HCT116 (cell line): ENCODE measurements around the gene CD99. TPM values are rescaled to one million over a fixed set of nuclear protein-coding genes. Genes with fewer than 3 reads are reported as not detected.

Experiments
- ATAC-seq: fragments of 200-7000 bp; cut with Tn5 transposase; 2 replicates; pipeline ENCODE4 v1.9.1; 2020; ENCODE audit warnings: mild to moderate bottlenecking, moderate library complexity
- BruUV-seq: library from RNA; stranded (reverse); fragments of 400-500 nt; replicated peaks from 2 replicates; lab custom pipeline; 2021; lab: Mats Ljungman, UMichigan
- CTCF ChIA-PET: fragments of 300-600 bp; sonication (Branson Sonifier 250); formaldehyde crosslinking; loops from one replicate; lab custom pipeline; 2021; ENCODE audit warnings: antibody characterized with exemption; lab: Charles Lee
- POLR2A ChIA-PET: fragments of 300-600, 350-600 bp; sonication (Branson Sonifier 250); formaldehyde crosslinking; loops from one replicate; lab custom pipeline; 2021; ENCODE audit warnings: antibody characterized with exemption; lab: Charles Lee
- RAD21 ChIA-PET, 2 experiments: fragments of 300-600 bp; sonication (Branson Sonifier 250); formaldehyde crosslinking; loops; one replicate each; lab custom pipeline; 2023; ENCODE audit warnings: low total read pairs in 2 of 2; ENCODE audit not compliant: uncharacterized antibody in 2 of 2, unreplicated experiment in 2 of 2, low non-redundant PET in 1 of 2; lab: Charles Lee
- DNase-seq: peaks from one replicate; pipeline ENCODE4 v3.0.0-alpha.2; 2010; ENCODE audit warnings: low read depth, low spot score
- H2AFZ ChIP-seq: fragments of 200-600 bp; shearing (Covaris generic), sonication (generic); 2 replicates; pipeline ENCODE4 v1.6.1; 2017; ENCODE audit warnings: low read depth, mixed run types, mixed read lengths, antibody characterized with exemption, low read length; ENCODE audit not compliant: poor library complexity, severe bottlenecking
- H3K27ac ChIP-seq: 2 replicates; pipeline ENCODE4 v1.5.1; 2012; ENCODE audit warnings: low read depth, low read length
- H3K27me3 ChIP-seq: fragments of 200-600 bp; sonication (generic); 2 replicates; pipeline ENCODE4 v1.6.1; 2016; ENCODE audit warnings: mixed run types, low read length, mixed read lengths; ENCODE audit not compliant: insufficient read depth
- H3K36me3 ChIP-seq, 2 experiments: fragments of 200-500 bp in 1 of 2; fragments of 200-600 bp in 1 of 2; sonication (Bioruptor generic) in 1 of 2; sonication (generic) in 1 of 2; 2 replicates each; pipeline versions ENCODE4 v1.5.1 to v1.6.1; 2014 to 2016; ENCODE audit warnings: low read length in 2 of 2, inconsistent platforms in 1 of 2, mixed read lengths in 1 of 2, mixed run types in 1 of 2; ENCODE audit not compliant: insufficient read depth in 2 of 2, control insufficient read depth in 1 of 2
- H3K4me1 ChIP-seq, 2 experiments: fragments of 200-600 bp in 1 of 2; sonication (generic) in 1 of 2; 2 replicates each; pipeline versions ENCODE4 v1.5.1 to v1.6.1; 2012 to 2017; ENCODE audit warnings: low read length in 2 of 2, inconsistent platforms in 1 of 2, mild to moderate bottlenecking in 1 of 2, mixed read lengths in 1 of 2, mixed run types in 1 of 2, moderate library complexity in 1 of 2; ENCODE audit not compliant: insufficient read depth in 2 of 2, control insufficient read depth in 1 of 2
- H3K4me2 ChIP-seq: fragments of 200-600 bp; sonication (generic); 2 replicates; pipeline ENCODE4 v1.6.1; 2017; ENCODE audit warnings: mixed run types, low read length, mixed read lengths
- H3K4me3 ChIP-seq, 2 experiments: fragments of 200-600 bp in 1 of 2; sonication (generic) in 1 of 2; replicated peaks in 1 of 2; 2 replicates each; pipeline ENCODE4 v1.5.1; 2011 to 2016; ENCODE audit warnings: low read length in 2 of 2, control low read depth in 1 of 2, low read depth in 1 of 2, mild to moderate bottlenecking in 1 of 2, mixed read lengths in 1 of 2, mixed run types in 1 of 2
- H3K79me2 ChIP-seq: fragments of 200-600 bp; sonication (generic); 2 replicates; pipeline ENCODE4 v1.6.1; 2017; ENCODE audit warnings: mild to moderate bottlenecking, mixed run types, low read length, moderate library complexity, mixed read lengths; ENCODE audit not compliant: insufficient read depth
- H3K9ac ChIP-seq: fragments of 200-600 bp; sonication (generic); 2 replicates; pipeline ENCODE4 v1.6.1; 2016; ENCODE audit warnings: low read length, mixed read lengths
- H3K9me2 ChIP-seq: fragments of 200-600 bp; sonication (generic), shearing (Covaris generic); 2 replicates; pipeline ENCODE4 v1.6.1; 2017; ENCODE audit warnings: mixed run types, mild to moderate bottlenecking, moderate library complexity; ENCODE audit not compliant: insufficient read depth
- H3K9me3 ChIP-seq, 2 experiments: fragments of 200-500 bp in 1 of 2; fragments of 200-600 bp in 1 of 2; sonication (Bioruptor generic) in 1 of 2; sonication (generic) in 1 of 2; 2 replicates each; pipeline ENCODE4 v1.6.1; 2014 to 2017; ENCODE audit warnings: low read length in 2 of 2, mixed read lengths in 2 of 2, inconsistent platforms in 1 of 2, low read depth in 1 of 2, mild to moderate bottlenecking in 1 of 2, mixed run types in 1 of 2, moderate library complexity in 1 of 2; ENCODE audit not compliant: control insufficient read depth in 1 of 2, insufficient read depth in 1 of 2
- H4K20me1 ChIP-seq: fragments of 200-600 bp; sonication (generic), shearing (Covaris generic); 2 replicates; pipeline ENCODE4 v1.6.1; 2017; ENCODE audit warnings: mixed run types, mild to moderate bottlenecking, moderate library complexity; ENCODE audit not compliant: insufficient read depth
- CBX3 ChIP-seq: IDR thresholded peaks from 2 replicates; pipeline ENCODE4 v1.6.1; 2012; ENCODE audit warnings: low read depth
- EZH2phosphoT487 ChIP-seq: fragments of 200-600 bp; IDR thresholded peaks from 2 replicates; pipeline ENCODE4 v1.6.1; 2018; ENCODE audit warnings: antibody characterized with exemption, borderline replicate concordance
- FOSL1 ChIP-seq: IDR thresholded peaks from 2 replicates; pipeline ENCODE4 v1.6.1; 2012; ENCODE audit warnings: low read depth
- SIN3A ChIP-seq: IDR thresholded peaks from 2 replicates; pipeline ENCODE4 v1.6.1; 2012; ENCODE audit warnings: low read depth
- SP1 ChIP-seq: IDR thresholded peaks from 2 replicates; pipeline ENCODE4 v1.6.1; 2012; ENCODE audit warnings: low read depth
- ZFX ChIP-seq: fragments of 450-650 bp; IDR thresholded peaks from 2 replicates; pipeline ENCODE4 v1.6.1; 2017
- intact Hi-C: fragments of 100-400 bp; cut with micrococcal nuclease; formaldehyde crosslinking; loops from 2 replicates; pipeline ENCODE4 v1.10.0; 2022
- total RNA-seq: library from RNA; stranded (reverse); gene quantifications from one replicate; pipeline ENCODE4 v1.2.1, GENCODE V29; 2021; ENCODE audit not compliant: unreplicated experiment
- TF ChIP-seq, protein P1 (sequence below): IDR thresholded peaks from 2 replicates; pipeline ENCODE4 v1.6.1; 2011; ENCODE audit warnings: mild to moderate bottlenecking, low read length, moderate library complexity; ENCODE audit not compliant: insufficient replicate concordance; ENCODE audit errors: extremely low read depth
- TF ChIP-seq, protein P2 (sequence below): IDR thresholded peaks from 2 replicates; pipeline ENCODE4 v1.6.1; 2012; ENCODE audit warnings: low read depth
- TF ChIP-seq, protein P3 (sequence below), 3 experiments: fragments of 200-600 bp in 1 of 3; sonication (generic) in 1 of 3; IDR thresholded peaks in 2 of 3; conservative IDR thresholded peaks in 1 of 3; 2 replicates each; pipeline ENCODE4 v1.5.1; 2012 to 2017; ENCODE audit warnings: low read depth in 2 of 3, low read length in 2 of 3, antibody characterized with exemption in 1 of 3, borderline replicate concordance in 1 of 3, control low read depth in 1 of 3, mild to moderate bottlenecking in 1 of 3, mixed read lengths in 1 of 3, mixed run types in 1 of 3, moderate library complexity in 1 of 3; ENCODE audit not compliant: insufficient read depth in 1 of 3

CD99 gene
- total RNA-seq, 1 experiment from 2014 or later: 59.6 TPM

DNA sequence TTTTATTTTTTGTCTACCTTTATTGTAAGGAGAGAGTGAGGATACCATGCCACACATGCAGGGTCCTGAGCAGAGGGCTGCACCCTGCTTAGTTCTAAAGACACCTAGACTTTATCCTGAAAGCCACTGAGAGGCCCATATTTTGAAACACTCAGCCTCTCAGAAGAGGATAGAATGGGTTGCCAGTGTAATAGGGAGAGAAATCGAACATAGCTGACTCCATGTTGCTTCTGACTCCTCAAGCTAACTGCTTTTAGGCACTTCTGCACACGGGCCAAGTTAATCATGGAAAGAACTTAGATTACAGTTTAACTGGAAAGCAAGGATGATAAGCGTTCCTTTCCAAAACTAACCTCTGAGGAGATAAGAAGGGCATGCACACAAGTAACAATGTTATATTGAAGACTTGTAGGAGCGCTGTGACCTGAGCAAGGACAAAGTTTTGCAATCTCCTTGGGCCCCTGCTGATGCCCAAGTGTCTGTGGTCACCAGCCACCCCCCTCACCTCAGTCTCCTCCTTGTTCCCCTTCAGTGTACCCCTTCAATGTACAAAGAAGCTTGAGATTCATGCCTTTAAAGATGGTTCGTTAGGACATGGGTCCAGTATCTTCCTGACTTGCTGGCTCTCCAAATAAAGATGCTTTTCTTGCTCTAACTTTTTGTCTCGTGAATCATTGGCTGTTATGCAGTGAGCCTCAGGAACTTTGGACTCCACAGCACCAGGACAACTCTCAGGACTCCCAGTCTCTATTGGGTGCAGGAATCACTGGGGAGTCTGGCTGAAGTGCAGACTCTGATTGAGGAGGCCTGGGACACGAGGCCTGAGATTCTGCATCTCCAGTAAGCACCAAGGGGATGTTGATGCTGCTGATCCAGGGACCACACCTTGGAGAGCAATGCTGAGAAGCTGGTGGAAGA is 25.4 kb upstream of the CD99 start:
- Histone ChIP-seq H4K20me1 (no peaks in the 10 kb centered on the region), H3K79me2 (no peaks in the 10 kb centered on the region), H3K4me3 (no peak overlapping the region), H3K9me2 (no peaks in the 10 kb centered on the region), H3K27me3 (no peaks in the 10 kb centered on the region), H2AFZ (no peak overlapping the region), H3K4me1 (no peaks in the 10 kb centered on the region), H3K27ac (no peak overlapping the region), H3K4me2 (no peak overlapping the region), H3K9me3 (no peaks in the 10 kb centered on the region), H3K36me3 (no peaks in the 10 kb centered on the region), H3K9ac (no peak overlapping the region)
- ChIA-PET POLR2A (no interaction called here), CTCF (no interaction called here), RAD21 (no interaction called here)
- DNase-seq (no peak), ATAC-seq (no peak)
- BruUV-seq: no TSS peak
- TF ChIP-seq CBX3 (no peak), SP1 (no peak), ZFX (no peak), EZH2phosphoT487 (no peak), FOSL1 (no peak), SIN3A (no peak)
- TF ChIP-seq, protein P1, sequence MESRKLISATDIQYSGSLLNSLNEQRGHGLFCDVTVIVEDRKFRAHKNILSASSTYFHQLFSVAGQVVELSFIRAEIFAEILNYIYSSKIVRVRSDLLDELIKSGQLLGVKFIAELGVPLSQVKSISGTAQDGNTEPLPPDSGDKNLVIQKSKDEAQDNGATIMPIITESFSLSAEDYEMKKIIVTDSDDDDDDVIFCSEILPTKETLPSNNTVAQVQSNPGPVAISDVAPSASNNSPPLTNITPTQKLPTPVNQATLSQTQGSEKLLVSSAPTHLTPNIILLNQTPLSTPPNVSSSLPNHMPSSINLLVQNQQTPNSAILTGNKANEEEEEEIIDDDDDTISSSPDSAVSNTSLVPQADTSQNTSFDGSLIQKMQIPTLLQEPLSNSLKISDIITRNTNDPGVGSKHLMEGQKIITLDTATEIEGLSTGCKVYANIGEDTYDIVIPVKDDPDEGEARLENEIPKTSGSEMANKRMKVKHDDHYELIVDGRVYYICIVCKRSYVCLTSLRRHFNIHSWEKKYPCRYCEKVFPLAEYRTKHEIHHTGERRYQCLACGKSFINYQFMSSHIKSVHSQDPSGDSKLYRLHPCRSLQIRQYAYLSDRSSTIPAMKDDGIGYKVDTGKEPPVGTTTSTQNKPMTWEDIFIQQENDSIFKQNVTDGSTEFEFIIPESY: no peak
- TF ChIP-seq, protein P2, sequence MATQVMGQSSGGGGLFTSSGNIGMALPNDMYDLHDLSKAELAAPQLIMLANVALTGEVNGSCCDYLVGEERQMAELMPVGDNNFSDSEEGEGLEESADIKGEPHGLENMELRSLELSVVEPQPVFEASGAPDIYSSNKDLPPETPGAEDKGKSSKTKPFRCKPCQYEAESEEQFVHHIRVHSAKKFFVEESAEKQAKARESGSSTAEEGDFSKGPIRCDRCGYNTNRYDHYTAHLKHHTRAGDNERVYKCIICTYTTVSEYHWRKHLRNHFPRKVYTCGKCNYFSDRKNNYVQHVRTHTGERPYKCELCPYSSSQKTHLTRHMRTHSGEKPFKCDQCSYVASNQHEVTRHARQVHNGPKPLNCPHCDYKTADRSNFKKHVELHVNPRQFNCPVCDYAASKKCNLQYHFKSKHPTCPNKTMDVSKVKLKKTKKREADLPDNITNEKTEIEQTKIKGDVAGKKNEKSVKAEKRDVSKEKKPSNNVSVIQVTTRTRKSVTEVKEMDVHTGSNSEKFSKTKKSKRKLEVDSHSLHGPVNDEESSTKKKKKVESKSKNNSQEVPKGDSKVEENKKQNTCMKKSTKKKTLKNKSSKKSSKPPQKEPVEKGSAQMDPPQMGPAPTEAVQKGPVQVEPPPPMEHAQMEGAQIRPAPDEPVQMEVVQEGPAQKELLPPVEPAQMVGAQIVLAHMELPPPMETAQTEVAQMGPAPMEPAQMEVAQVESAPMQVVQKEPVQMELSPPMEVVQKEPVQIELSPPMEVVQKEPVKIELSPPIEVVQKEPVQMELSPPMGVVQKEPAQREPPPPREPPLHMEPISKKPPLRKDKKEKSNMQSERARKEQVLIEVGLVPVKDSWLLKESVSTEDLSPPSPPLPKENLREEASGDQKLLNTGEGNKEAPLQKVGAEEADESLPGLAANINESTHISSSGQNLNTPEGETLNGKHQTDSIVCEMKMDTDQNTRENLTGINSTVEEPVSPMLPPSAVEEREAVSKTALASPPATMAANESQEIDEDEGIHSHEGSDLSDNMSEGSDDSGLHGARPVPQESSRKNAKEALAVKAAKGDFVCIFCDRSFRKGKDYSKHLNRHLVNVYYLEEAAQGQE: no peak
- TF ChIP-seq, protein P3, sequence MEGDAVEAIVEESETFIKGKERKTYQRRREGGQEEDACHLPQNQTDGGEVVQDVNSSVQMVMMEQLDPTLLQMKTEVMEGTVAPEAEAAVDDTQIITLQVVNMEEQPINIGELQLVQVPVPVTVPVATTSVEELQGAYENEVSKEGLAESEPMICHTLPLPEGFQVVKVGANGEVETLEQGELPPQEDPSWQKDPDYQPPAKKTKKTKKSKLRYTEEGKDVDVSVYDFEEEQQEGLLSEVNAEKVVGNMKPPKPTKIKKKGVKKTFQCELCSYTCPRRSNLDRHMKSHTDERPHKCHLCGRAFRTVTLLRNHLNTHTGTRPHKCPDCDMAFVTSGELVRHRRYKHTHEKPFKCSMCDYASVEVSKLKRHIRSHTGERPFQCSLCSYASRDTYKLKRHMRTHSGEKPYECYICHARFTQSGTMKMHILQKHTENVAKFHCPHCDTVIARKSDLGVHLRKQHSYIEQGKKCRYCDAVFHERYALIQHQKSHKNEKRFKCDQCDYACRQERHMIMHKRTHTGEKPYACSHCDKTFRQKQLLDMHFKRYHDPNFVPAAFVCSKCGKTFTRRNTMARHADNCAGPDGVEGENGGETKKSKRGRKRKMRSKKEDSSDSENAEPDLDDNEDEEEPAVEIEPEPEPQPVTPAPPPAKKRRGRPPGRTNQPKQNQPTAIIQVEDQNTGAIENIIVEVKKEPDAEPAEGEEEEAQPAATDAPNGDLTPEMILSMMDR (IDR thresholded peaks at IDR 0.05 in 2 of 3, conservative IDR thresholded peaks at IDR 0.05 in 1 of 3; ENCODE audit: borderline replicate concordance in 1 of 3, insufficient read depth in 1 of 3, low read depth in 2 of 3, low read length in 2 of 3): no peak
- intact Hi-C loops: no loop called here
